Suppressor macrophage treated with lipopolysaccharide for 1 hour (primary cell): ENCODE results near the gene ZNF865.
A peak's percentile ranks its signal among the peaks of the same experiment; 100 is the strongest.

ENCODE experiments used
- DNase-seq, 3 donors: peaks; one replicate each; pipeline ENCODE4 v3.0.0-alpha.2; 2020 to 2022

The ZNF865 gene

DNA sequence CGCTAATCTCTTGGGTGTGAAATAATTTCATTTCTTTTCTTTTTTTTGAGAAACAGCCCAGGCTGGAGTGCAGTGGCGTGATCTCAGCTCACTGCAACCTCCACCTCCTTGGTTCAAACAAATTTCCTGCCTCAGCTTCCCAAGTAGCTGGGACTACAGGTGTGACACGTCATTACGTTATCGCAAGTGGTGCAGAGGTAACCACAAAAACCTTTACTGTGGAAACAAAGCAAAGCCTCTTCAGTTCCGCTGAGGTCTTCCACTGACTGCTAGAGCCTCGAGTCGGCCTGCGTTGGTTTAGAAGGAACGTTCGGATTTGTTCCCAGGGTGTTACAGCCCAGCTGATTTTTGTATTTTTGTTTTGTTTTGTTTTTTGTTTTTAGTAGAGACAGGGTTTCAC lies 20.9 kb downstream of the ZNF865 start:
- DNase-seq, result no peak

DNA sequence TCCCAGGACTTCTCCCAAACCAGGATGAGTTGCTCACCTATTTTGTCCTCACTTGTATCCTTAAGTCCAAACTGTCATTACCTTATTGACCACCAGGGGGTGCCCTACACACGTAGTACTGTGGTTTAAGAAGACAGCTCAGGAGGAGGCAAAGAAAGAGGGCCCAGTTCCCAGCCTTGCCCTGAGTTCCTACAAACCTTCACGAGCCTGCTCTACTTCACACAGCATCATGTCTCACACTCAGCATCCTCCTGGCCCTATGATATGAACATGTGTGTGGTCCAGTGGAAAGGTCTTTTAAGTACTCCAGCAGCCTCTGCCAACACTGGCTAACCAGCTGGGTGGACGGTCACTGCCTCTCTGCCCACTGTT lies 27.0 kb downstream of the ZNF865 start:
- peak; percentile 96 to 97 (median 97) for DNase-seq

DNA sequence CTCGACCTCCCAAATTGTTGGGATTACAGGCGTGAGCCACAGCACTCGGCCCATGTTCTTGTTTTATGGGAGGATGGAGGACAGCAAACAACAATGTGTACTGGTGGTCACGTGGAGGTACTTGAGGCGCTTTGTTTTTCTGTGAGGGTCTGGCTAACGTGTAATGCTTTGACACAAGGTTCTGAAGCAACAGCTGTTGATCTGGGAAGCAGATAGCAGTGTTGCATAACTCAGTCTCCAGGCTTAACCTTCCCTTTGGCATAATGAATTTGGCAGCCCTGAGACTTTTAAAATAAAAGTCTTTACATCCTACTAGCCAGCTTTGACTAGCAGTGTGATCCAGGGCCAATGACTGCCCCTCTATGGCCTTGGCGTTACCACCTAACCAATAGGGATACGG lies 28.4 kb downstream of the ZNF865 start:
- no peak for DNase-seq

DNA sequence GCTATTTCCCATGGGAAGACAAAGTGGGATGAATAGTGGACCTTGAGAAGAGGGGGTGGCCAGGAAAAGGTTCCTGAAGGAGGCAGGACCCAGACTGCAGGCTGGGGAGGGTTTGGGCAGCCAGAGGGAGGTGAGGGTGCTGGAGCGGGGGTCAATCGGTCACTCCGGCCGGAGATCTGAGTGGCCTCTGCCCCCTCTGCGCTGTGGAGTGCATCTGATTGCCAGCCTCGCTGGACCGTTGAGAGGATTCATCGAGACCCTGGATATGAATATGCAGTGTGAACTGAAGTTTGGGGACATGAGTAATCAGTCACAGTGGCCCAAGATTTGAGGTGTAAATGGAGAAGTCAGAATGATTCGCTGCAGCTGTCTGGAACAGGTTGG lies 29.9 kb downstream of the ZNF865 start:
- DNase-seq, result peak in 1 of 3 donors; percentile 14

DNA sequence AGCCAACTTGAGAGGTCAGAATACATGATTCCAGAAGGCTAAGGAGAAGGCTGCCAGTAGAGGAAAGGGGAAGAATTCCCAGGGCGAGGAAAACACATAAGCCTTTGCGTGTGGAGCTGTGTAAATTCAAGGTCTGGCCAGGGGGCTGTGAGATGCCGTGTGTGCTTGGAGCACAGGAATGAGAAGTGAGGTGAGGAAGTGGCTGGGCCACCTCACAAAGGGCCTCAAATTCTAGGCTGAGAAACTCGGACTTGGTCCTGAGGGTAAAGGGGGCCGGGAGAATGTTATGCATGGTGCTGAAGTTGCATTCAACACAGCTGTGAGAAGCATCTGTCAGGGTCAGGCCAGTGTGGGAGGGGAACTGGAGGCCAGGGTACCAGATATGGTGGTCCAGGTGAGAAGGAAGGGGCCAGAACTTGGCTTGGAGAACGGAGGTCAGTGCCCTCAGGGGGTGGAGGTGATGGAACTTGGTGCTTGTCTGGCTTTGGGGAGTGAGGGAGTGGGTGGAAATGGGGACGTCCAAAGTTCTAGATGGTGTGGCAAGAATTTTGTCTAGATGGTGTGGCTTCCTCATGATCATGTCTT lies 30.5 kb downstream of the ZNF865 start:
- DNase-seq, result peak in 1 of 3 donors; percentile 16

DNA sequence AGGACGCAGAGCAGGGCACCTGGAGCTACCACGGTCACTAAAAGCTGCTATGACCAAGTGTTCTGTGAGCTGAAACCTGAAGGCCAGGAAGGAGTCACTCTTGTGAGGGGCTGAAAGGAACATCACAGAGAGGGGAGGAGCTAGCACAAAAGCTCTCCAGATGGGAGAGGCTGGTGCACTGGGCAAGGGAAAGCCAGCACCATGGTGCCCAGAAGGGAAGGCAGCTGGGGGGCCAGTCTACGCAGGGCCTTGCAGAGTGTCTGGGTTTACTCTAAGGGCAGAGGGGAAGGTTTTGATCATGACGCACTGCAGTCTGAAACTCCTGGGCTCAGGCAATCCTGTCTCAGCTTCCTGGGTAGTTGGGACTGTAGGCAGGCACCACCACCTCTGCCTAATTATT lies 31.3 kb downstream of the ZNF865 start:
- no peak for DNase-seq

DNA sequence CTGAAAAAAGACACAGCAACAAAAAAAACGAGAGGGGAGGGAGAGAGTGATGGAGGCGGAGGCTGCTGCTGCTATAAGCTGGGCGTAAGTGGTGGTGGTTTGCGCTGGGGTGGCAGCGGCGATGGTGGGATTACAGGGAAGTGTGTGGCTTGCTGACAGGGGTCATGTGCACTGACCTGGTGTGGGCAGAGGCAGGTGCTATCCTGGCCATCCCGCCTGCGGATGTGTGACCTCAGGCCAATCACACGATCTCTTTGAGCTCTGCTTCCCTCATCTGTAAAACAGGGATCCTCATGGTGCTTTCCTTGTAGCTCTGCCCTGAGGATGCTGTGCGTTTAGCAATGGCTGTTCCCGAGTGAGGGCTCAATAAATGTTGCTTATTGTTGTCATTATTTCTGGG lies 32.1 kb downstream of the ZNF865 start:
- no peak for DNase-seq

DNA sequence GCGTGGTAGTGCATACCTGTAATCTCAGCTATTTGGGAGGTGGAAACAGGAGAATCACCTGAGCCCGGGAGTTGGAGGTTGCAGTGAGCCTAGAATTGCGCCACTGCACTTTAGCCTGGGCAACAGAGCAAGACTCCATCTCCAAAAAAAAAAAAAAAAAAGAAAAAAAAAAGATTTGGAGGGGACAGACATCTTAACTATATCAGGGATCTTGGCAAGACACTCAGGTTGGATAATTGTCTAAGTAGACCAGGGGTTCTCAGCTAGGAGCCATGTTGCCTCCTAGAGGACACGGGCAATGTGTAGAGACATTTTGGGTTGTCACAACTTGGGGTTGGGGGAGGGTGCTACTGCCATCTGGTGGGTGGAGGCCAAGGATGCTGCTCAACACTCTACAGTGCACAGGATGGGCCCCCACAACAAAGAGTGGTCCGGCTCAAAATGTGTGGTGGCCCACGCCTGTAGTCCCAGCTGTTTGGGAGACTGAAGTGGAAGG lies 33.5 kb downstream of the ZNF865 start:
- DNase-seq, result peak; percentile 65 to 71 (median 68)

DNA sequence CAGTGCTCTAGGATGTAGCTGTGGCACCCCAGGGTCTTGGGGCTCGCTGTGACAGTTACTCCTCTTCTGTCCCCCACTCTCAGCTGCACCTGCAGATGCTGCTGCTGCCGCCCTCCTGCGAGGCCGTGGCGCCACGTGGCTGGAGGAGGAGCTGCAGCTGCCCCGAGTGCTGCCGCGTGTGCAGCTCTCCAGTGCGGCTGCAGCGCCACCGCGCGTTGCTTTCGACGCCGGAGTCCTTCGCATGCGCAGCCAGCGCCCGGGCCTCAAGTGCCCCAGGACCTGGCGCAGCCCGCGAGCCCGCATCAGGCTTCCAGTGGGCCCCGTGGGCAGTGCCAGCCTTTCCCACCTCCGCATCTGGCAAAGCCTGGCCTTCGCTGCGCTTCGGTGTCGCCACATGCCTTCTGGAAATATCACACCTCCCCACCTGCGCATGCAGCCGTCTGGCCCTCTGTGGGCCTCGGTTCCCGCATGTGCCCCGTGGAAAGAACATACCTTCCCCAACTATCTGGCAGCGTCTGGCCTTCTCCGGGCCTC lies 34.7 kb downstream of the ZNF865 start:
- peak; percentile 56 to 78 (median 70) for DNase-seq

DNA sequence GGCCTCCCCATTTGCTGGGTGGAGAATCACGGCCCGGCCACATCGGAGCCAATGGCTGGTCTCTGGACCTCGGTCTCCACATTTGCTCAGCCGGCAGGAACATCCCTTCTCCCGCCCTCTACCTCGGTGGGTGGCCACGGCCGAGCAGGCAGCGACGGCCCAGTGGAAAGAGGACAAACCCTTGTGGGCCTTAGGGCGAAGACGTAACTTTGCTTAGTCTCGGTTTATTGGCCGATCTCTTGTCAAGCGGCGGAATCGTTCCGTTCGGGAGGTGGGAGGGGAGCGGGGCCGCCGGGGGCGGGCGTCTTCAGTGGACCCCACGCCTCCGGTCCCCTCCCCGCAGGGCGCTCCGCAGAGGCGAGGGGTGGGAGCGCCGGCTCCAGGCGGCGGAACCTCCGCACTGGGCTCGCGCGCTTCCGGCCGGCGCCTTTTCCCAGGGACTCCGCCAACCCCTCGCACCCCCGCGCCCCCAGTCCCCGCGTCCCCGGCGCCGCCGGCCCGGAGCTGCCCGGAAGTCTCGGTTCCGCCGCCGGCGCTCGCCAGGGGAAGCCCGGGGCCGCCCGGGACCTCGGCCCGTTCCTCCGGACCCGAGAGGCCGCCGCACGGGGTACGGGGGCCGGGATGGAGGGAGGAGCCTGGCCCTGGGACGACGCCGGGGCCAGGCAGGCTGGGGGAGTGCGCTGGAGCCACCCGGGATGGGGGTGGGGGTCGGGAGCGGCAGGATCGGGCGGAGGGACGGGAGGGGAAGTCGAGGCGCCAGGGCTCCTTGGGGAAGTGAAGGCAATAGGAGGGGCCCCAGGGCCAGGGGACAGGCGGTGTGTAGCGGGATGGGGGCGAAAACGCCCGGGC lies 35.4 kb downstream of the ZNF865 start, which contains the start of gene ZNF580:
Gene ZNF580, plus strand, starts transcription at position 426 of the 849 bp plus-strand sequence. CDS start 1,507 bp downstream, outside the sequence.
- DNase-seq, result peak; percentile 56 to 86 (median 66)

DNA sequence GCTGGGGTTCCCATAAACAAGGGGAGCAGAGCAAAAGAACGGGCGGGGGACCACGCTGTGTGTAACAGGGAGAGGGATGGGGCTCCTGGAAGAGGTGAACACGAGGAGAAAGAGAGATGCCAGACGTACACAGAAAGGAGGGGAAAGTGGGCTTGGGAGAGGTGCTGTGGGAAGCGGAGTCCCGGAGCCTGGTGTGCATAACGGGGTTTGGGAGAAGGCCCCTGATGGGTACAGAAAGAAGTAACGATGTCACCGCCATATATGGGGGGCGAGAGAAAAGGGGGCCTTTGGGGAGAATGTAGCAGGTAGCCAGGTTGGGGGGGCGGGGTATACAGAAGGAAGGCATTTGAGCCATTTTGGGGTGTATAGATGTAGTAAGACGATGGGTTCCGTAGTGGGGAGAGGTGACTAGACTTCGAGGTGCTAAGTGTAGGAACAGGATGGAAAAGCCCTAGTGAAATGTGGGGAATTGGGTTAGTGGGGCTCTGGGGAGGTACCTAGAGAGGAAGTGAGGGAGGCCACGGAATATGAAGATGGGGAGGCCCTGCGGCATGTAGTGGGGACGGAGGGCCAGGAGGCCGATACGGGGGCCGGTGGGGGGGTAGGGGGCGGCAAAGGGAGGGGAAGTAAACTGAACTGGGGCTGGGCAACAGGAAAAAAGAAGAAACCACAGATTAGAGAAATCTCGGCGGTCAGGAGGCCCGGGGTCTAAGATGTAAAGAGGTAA lies 36.1 kb downstream of the ZNF865 start:
- DNase-seq, result peak in 1 of 3 donors; percentile 26

DNA sequence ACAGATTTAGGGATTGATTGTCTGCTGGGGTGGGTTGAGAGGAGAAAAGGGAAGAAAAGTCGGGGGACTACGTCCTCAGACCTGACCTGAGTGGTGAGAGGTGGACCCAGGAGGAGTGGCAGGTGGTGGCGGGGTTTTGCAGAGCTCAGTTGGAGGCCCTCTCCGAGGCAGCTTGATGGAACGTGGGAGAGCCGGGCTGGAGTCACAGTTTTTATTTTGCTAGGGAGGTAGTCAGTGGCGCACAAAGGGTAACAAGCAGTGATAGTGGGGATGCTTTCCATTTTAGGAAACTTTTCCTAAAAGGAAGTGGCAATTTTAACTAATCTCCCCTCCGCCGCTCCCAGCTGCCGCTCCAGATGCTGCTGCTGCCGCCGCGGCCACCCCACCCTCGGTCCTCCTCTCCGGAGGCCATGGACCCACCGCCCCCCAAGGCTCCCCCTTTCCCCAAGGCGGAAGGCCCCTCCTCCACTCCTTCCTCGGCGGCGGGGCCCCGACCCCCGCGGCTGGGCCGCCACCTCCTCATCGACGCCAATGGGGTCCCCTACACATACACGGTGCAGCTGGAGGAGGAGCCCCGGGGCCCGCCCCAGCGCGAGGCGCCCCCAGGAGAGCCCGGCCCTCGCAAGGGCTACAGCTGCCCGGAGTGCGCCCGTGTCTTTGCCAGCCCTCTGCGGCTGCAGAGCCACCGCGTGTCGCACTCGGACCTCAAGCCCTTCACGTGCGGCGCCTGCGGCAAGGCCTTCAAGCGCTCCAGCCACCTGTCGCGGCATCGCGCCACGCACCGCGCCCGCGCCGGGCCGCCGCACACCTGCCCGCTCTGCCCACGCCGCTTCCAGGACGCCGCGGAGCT lies 36.9 kb downstream of the ZNF865 start:
- peak in 1 of 3 donors; percentile 19 for DNase-seq

DNA sequence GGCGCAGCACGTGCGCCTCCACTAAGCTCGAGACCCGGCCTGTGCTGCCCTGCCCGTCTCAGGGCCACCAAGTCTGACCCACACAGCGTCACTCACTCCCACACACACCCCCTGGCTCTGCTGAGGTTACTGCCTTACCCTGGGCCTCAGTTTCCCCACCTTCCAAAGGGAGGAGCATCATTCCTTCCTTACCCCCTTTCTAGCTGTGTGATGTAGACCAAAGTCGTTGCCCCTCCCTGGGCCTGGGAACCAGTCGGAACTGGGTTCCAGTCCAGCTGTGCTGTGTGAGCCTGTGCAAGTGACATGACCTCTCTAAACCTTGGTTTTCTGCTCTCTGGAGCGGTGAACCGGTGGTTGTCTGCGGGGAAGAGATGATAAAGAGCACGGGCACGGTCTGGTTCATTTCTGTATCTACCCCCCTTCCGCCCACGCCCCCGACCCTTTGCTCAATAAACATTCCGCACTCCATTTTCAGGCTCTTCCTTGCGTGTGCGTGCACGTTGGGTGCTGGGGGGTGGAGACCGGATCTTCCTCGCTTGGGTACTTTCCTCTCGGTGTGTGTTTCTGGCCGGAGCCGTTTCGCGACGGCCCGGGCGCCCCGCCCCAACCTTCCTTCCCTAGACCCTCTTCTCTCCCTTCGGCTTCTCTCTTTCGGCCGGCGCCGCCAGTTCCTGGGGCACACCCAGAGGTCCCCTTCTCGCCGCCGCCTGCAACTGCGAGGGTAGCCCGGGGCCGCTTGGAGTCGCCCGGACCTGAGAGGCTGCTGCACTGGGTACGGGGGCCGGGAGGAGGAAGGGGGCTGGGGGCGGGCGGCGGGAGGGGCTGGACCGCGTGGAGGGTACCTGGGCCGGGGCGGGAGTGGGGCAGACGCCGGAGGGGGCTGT lies 37.8 kb downstream of the ZNF865 start, which contains the start of gene ZNF581:
Gene ZNF581, plus strand, starts transcription at position 647 of the 884 bp plus-strand sequence. CDS start 923 bp downstream, outside the sequence.
- peak; percentile 69 to 88 (median 81) for DNase-seq

DNA sequence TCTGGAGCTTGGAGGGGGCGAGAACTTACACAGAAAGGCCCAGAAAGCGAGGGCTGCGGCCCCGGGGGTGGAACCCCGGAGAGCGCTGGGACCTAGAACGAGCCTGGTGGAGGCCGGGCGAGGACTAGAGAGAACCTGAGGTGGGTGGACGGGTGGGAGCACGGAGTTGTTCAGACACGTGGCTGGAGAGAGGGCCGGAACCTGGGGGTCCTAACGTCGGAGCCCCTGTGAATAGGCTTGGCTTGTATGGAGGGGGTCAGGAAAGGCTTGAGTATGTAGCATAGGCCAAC lies 38.4 kb downstream of the ZNF865 start:
- no peak for DNase-seq

DNA sequence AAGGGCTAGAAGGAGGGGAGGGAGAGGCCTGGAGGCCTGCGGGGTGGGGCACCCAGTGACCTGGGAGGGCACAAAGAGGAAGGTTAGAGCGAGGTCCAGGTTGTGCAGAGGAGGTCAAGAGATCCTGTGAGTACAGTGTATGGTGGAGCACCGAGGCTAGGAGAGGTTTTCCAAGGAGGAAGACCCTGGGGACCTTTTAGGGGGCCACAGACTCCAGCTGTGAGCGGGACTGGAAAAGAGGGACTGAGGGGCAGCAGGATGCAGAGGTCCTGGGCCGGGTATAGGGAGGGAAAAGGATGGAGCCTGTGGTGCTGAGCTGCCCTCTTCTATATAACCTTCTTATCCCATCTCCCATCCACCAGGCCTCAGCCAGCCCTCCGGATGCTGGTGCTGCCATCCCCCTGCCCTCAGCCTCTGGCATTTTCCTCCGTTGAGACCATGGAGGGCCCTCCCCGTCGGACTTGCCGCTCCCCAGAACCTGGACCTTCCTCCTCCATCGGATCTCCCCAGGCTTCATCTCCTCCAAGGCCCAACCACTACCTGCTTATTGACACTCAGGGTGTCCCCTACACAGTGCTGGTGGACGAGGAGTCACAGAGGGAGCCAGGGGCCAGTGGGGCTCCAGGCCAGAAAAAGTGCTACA lies 38.9 kb downstream of the ZNF865 start:
- no peak for DNase-seq

DNA sequence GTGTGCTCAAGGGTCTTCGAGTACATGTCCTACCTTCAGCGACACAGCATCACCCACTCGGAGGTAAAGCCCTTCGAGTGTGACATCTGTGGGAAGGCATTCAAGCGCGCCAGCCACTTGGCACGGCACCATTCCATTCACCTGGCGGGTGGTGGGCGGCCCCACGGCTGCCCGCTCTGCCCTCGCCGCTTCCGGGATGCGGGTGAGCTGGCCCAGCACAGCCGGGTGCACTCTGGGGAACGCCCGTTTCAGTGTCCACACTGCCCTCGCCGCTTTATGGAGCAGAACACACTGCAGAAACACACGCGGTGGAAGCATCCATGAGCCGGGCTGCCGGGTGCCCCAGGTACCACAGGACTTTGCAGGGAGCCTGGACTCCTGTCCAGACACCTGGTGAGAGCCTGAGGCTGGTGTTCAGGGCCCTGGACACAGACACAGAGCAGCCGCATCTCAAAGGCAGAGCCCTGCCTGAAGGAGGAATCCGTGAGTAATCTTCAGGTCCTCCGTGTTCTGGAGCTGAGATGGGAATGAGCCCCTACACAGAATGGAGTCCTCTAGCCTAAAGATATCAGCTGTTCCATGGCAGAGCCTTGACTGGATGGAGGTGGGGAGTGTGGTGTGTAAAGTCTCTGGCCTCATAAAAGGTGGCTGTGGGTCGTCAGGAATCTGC lies 39.5 kb downstream of the ZNF865 start:
- DNase-seq, result peak in 1 of 3 donors; percentile 16

DNA sequence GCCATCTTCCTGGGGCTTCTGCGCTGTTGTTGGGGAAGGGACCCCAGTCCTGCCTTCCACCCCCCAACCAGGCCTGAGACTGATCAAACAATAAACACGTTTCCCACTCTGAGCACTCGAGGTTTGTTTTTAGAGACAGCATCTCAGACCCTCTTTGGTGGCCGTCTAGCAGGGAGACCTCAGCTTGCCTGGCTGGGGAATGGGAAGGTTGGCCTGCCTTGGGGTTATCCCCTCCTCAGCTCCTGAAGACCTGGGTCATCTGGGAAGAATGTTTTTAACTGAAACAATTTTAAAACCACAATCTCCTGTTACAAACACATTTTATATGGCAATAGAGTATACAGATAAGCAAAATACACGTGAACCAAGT lies 40.0 kb downstream of the ZNF865 start:
- no peak for DNase-seq

DNA sequence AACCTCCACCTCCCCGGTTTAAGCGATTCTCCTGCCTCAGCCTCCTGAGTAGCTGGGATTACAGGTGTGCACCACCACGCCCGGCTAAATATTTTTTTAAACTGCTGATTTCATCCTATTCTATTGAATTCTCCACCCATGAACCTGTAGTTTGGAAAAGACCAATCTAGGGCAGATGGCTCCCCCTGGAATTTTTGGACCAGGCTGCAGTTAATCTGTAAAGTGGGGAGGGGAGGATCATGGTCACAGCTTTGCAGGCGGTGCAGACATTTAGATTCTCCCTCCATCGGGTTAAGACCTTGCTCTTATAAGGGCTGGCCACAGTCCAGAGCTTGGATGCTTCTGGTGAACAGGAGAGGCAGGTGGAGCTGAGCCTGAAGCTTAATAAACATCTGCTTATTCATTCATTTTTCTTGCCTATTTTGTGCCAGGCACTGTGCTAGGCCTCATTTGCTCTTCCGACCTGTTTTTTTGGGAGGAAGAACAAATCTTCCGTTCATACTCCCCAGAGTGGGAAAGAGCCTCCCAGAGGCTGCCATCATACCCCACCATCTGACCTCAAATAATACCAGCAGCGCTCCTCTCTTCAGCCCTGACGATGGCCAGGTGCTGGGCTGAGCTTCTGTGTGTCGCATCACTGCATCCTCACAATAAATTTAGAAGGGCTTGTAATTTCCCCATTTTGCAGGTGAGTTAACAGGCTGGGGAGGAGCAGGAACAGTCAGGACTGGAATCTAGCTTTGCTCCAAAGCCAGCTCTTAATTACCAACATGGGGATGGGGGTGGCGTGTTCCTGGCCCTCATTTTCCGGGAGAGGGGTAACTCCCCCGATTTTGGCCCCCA lies 41.7 kb downstream of the ZNF865 start:
- DNase-seq, result no peak
